ENCODE results near the gene INPPL1. TPM values are rescaled to one million over a fixed set of nuclear protein-coding genes. Genes with fewer than 3 reads are reported as not detected.

Gene INPPL1
- total RNA-seq, 1 experiment from 2014 or later, result 83.9 TPM

GRCh38 chr11:72241291-72241781, 16.8 kb downstream of the INPPL1 start:
- Histone ChIP-seq H4K20me1 (ENCODE audit: insufficient read depth, low read depth, low read length) (peaks cover 8% of the 10 kb centered on the region; the same call in 1 of the 2 replicates), H3K27me3 (ENCODE audit: low read length) (no peaks in the 10 kb centered on the region), H3K4me3 (ENCODE audit: low read length) (no peak overlapping the region), H3K9me2 (replicated peaks; ENCODE audit: insufficient read depth, low read length) (no peaks in the 10 kb centered on the region), H3K9ac (ENCODE audit: low read length) (no peak overlapping the region), H3K9me3 (ENCODE audit: low read length) (no peaks in the 10 kb centered on the region), H3K79me2 (ENCODE audit: low read length) (no peaks in the 10 kb centered on the region), H3K4me1 (ENCODE audit: low read length) (no peaks in the 10 kb centered on the region), H3K36me3 (ENCODE audit: insufficient read depth, low read length) (0 out of 2 replicates have a peak, but pooled peaks cover 3% of the 10 kb centered on the region), H2AFZ (ENCODE audit: low read length) (no peak overlapping the region), H3K27ac (ENCODE audit: low read length) (no peak overlapping the region), H3K4me2 (ENCODE audit: low read depth, low read length, poor library complexity, severe bottlenecking) (no peak overlapping the region)
- no peak for DNase-seq

GRCh38 chr11:72242141-72242540, 17.6 kb downstream of the INPPL1 start:
- no peaks in the 10 kb centered on the region for H3K4me1 ChIP-seq (ENCODE audit: low read length)
- H4K20me1 ChIP-seq (ENCODE audit: insufficient read depth, low read depth, low read length), result peaks cover 8% of the 10 kb centered on the region; the same call in 1 of the 2 replicates
- no peaks in the 10 kb centered on the region for H3K27me3 ChIP-seq (ENCODE audit: low read length)
- H3K9me2 ChIP-seq (replicated peaks; ENCODE audit: insufficient read depth, low read length), result no peaks in the 10 kb centered on the region
- H3K9me3 ChIP-seq (ENCODE audit: low read length), result no peaks in the 10 kb centered on the region
- no peak overlapping the region for H3K4me2 ChIP-seq (ENCODE audit: low read depth, low read length, poor library complexity, severe bottlenecking)
- H2AFZ ChIP-seq (ENCODE audit: low read length), result no peak overlapping the region
- no peak overlapping the region for H3K27ac ChIP-seq (ENCODE audit: low read length)
- H3K79me2 ChIP-seq (ENCODE audit: low read length), result no peaks in the 10 kb centered on the region
- DNase-seq, result no peak
- no peak overlapping the region for H3K9ac ChIP-seq (ENCODE audit: low read length)
- 0 out of 2 replicates have a peak, but pooled peaks cover 3% of the 10 kb centered on the region for H3K36me3 ChIP-seq (ENCODE audit: insufficient read depth, low read length)
- no peak overlapping the region for H3K4me3 ChIP-seq (ENCODE audit: low read length)

GRCh38 chr11:72243173-72244059, 18.8 kb downstream of the INPPL1 start:
- Histone ChIP-seq H3K9ac (ENCODE audit: low read length) (no peak overlapping the region), H4K20me1 (ENCODE audit: insufficient read depth, low read depth, low read length) (peaks cover 6% of the 10 kb centered on the region; the same call in 1 of the 2 replicates), H3K4me1 (ENCODE audit: low read length) (no peaks in the 10 kb centered on the region), H3K36me3 (ENCODE audit: insufficient read depth, low read length) (0 out of 2 replicates have a peak, but pooled peaks cover 1% of the 10 kb centered on the region), H3K4me3 (ENCODE audit: low read length) (no peak overlapping the region), H3K79me2 (ENCODE audit: low read length) (no peaks in the 10 kb centered on the region), H3K9me3 (ENCODE audit: low read length) (no peaks in the 10 kb centered on the region), H3K27ac (ENCODE audit: low read length) (no peak overlapping the region), H3K27me3 (ENCODE audit: low read length) (no peaks in the 10 kb centered on the region), H2AFZ (ENCODE audit: low read length) (no peak overlapping the region), H3K4me2 (ENCODE audit: low read depth, low read length, poor library complexity, severe bottlenecking) (no peak overlapping the region), H3K9me2 (replicated peaks; ENCODE audit: insufficient read depth, low read length) (no peaks in the 10 kb centered on the region)
- DNase-seq, result no peak

GRCh38 chr11:72244060-72244360, 19.4 kb downstream of the INPPL1 start, which contains the start of gene PHOX2A:
Gene PHOX2A, minus strand, starts transcription at chr11:72244176. Its CDS starts 172 bp downstream, at chr11:72244004.
- Histone ChIP-seq H3K4me1 (ENCODE audit: low read length) (no peaks in the 10 kb centered on the region), H4K20me1 (ENCODE audit: insufficient read depth, low read depth, low read length) (0 out of 2 replicates have a peak, but pooled peaks cover under 1% of the 10 kb centered on the region), H3K9ac (ENCODE audit: low read length) (no peak within 1 kb of the TSS), H3K4me3 (ENCODE audit: low read length) (no peak within 1 kb of the TSS), H3K27me3 (ENCODE audit: low read length) (no peaks in the 10 kb centered on the region), H3K4me2 (ENCODE audit: low read depth, low read length, poor library complexity, severe bottlenecking) (no peak within 1 kb of the TSS), H3K79me2 (ENCODE audit: low read length) (no peaks in the 10 kb centered on the region), H3K9me3 (ENCODE audit: low read length) (no peaks in the 10 kb centered on the region), H3K36me3 (ENCODE audit: insufficient read depth, low read length) (no peaks in the 10 kb centered on the region), H2AFZ (ENCODE audit: low read length) (no peak within 1 kb of the TSS), H3K27ac (ENCODE audit: low read length) (no peak within 1 kb of the TSS), H3K9me2 (replicated peaks; ENCODE audit: insufficient read depth, low read length) (no peaks in the 10 kb centered on the region)
- no peak for DNase-seq

GRCh38 chr11:72244361-72245262, 20.0 kb downstream of the INPPL1 start:
- Histone ChIP-seq H3K36me3 (ENCODE audit: insufficient read depth, low read length) (no peaks in the 10 kb centered on the region), H3K4me3 (ENCODE audit: low read length) (no peak overlapping the region), H3K27ac (ENCODE audit: low read length) (no peak overlapping the region), H3K4me2 (ENCODE audit: low read depth, low read length, poor library complexity, severe bottlenecking) (no peak overlapping the region), H3K79me2 (ENCODE audit: low read length) (no peaks in the 10 kb centered on the region), H2AFZ (ENCODE audit: low read length) (no peak overlapping the region), H3K9me3 (ENCODE audit: low read length) (no peaks in the 10 kb centered on the region), H3K27me3 (ENCODE audit: low read length) (no peaks in the 10 kb centered on the region), H3K9me2 (replicated peaks; ENCODE audit: insufficient read depth, low read length) (no peaks in the 10 kb centered on the region), H4K20me1 (ENCODE audit: insufficient read depth, low read depth, low read length) (no peaks in the 10 kb centered on the region), H3K9ac (ENCODE audit: low read length) (no peak overlapping the region), H3K4me1 (ENCODE audit: low read length) (no peaks in the 10 kb centered on the region)
- no peak for DNase-seq

GRCh38 chr11:72245263-72245816, 20.8 kb downstream of the INPPL1 start:
- Histone ChIP-seq H3K27me3 (ENCODE audit: low read length) (no peaks in the 10 kb centered on the region), H3K4me2 (ENCODE audit: low read depth, low read length, poor library complexity, severe bottlenecking) (no peak overlapping the region), H3K9me2 (replicated peaks; ENCODE audit: insufficient read depth, low read length) (no peaks in the 10 kb centered on the region), H3K79me2 (ENCODE audit: low read length) (no peaks in the 10 kb centered on the region), H3K9ac (ENCODE audit: low read length) (no peak overlapping the region), H4K20me1 (ENCODE audit: insufficient read depth, low read depth, low read length) (no peaks in the 10 kb centered on the region), H2AFZ (ENCODE audit: low read length) (no peak overlapping the region), H3K4me1 (ENCODE audit: low read length) (no peaks in the 10 kb centered on the region), H3K27ac (ENCODE audit: low read length) (no peak overlapping the region), H3K36me3 (ENCODE audit: insufficient read depth, low read length) (no peaks in the 10 kb centered on the region), H3K4me3 (ENCODE audit: low read length) (no peak overlapping the region), H3K9me3 (ENCODE audit: low read length) (no peaks in the 10 kb centered on the region)
- DNase-seq, result no peak

- H3K27me3 ChIP-seq (ENCODE audit: low read length), result no peaks in the 10 kb centered on the region
- H3K4me1 ChIP-seq (ENCODE audit: low read length), result no peaks in the 10 kb centered on the region
- H3K27ac ChIP-seq (ENCODE audit: low read length), result no peak overlapping the region
Observed at GRCh38 chr11:72247584-72247983, 23.0 kb downstream of the INPPL1 start.

More at GRCh38 chr11:72247584-72247983, 23.0 kb downstream of the INPPL1 start:
- Histone ChIP-seq H3K9me2 (replicated peaks; ENCODE audit: insufficient read depth, low read length) (no peaks in the 10 kb centered on the region), H3K9ac (ENCODE audit: low read length) (no peak overlapping the region), H3K9me3 (ENCODE audit: low read length) (no peaks in the 10 kb centered on the region), H3K4me3 (ENCODE audit: low read length) (no peak overlapping the region), H3K4me2 (ENCODE audit: low read depth, low read length, poor library complexity, severe bottlenecking) (no peak overlapping the region), H4K20me1 (ENCODE audit: insufficient read depth, low read depth, low read length) (no peaks in the 10 kb centered on the region), H2AFZ (ENCODE audit: low read length) (no peak overlapping the region), H3K79me2 (ENCODE audit: low read length) (no peaks in the 10 kb centered on the region), H3K36me3 (ENCODE audit: insufficient read depth, low read length) (no peaks in the 10 kb centered on the region)
- DNase-seq, result no peak

Measured in Karpas-422 (cell line).